RCC 7860 (cell line): Measurements from ENCODE around the gene LAD1.

Experiments
- DNase-seq: peaks from one replicate; pipeline ENCODE4 v3.0.0-alpha.2; 2015; ENCODE audit warnings: low spot score
- FAIRE-seq: peaks from 2 replicates; lab custom pipeline; 2012; peaks lifted over from hg19 to GRCh38; lab: Jason Lieb, UNC

Gene LAD1

DNA sequence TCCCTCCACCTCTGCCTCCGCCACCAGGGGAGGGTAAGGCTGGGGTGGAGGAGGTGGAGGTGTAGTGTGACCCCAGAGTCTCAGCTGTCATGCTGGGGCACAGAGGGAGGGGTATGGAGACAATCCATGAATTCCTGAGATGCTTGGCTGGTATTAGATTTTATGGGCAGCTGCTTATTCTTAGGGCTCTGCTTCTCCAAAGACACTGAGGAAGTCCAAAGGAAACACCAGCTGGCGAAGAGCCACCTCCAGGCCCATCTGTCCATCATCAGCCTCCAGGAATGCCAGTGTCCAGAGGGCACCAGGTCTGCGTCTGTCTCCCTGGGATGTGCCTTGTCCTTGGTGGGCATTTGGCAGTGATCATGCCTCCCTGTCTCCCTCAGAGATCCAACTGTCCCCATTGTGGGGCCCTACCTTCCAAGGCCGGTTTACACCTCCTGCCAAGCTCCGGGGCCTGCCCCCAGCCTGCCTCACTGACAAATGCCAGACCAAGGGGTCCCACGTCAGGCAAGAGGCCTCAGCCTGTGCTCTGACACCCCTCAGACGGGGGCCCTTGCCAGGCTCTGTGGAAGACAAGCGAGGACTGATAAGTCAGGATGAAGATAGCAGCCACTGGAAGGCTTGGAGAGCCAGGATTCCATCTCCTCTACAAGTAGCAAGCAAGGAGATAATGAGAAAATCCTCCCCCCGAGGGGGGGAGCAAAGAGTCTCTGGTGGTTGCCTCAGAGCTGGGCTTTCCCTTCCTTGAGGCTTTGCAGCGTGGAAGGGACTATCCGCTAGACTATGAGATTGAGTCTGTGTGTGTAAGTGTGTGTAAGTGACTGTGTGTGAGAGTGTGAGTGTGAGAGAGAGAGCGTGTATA is 20.9 kb upstream of the LAD1 start:
- FAIRE-seq: no peak
- DNase-seq: no peak

DNA sequence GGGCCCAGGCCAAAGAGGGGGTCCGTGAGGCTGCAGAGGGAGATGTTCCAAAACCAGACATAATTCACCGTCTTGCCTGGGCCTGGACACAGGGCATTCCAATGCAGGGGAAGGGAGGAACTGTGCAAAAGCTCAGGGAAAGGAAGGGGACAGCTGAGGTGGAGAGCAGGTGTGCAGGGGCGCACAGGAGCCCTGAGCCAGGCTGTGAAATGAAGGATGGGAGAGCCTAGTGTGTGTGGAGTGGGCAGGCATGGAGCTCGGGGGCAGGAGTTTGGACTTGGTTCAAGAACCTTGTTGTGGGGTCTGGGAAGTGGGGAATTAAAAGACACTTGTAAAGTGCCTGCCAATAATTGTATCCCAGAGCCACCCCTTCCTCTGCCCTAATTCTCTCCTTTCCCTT is 20.1 kb upstream of the LAD1 start:
- no peak for FAIRE-seq
- no peak for DNase-seq

DNA sequence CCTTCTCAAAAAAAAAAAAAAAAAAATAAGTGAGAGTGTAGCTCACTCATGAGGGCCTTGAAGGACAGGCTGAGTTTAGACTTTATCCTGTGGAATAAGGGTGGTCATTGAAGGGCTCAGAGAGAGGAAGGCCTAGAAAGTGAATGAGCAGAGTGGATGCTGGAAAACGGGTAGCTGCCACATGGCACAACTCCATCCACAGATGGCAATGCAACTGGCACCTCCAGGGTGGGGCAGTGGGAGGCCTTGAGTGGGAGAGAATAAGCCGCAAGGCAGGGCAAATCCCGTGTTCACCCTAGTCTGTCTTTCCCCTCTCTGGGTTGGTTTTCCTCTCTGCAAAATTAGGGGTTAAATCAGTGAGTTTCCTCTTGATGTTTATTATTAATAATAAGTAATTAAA is 19.3 kb upstream of the LAD1 start:
- DNase-seq: no peak
- no peak for FAIRE-seq

DNA sequence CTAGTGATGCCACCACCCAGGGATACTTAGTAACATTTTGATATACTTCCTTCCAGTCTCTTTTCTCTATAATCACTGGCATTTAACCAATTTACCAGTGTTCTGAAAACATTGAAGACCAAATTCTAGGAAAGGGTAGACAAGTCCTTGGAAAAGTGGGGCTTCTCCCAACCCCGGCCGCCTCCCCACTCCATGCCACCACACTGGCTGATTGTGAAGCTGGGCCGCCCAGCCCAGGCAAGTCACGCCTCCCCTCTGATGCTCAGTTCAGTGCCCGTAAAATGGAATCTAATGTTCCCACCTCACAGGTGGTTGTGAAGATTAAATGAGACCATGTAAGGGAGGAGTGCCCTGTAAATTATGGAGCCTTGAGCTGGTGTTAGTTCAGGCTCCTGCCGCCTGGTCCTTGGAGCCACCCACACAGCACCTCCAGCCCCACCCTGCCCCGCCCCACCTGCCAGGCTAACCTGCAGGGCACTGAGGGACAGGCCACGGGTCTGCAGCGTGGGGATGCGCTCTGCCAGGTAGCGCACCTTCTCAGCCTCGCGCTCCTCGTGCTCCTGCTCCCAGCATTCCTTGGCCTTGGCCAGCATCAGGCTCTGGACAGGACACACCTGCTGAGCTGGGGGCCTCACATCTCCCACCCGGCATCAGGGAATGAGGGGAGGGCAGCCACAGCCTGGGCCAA is 15.1 kb upstream of the LAD1 start:
- FAIRE-seq (no peak), DNase-seq (no peak)

DNA sequence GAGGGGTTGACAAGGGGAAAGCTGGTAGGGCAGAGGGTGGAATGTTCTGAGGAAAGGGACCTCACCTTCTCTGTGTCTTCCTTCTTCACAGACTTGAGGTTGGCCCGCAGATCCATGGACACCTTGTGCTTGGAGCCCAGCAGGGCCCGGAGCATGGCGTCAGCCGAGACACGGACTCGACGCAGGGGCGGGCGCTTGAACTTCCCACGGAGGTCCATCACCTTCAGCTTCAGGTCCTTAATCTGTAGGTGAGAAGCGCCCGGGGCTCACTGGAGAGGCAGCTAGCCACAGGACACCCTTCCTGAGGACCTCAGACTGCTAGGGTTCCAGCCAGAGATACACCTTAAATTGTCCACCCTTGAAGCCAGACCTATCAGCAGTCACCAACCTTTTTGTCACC is 12.2 kb upstream of the LAD1 start:
- DNase-seq (no peak), FAIRE-seq (no peak)

DNA sequence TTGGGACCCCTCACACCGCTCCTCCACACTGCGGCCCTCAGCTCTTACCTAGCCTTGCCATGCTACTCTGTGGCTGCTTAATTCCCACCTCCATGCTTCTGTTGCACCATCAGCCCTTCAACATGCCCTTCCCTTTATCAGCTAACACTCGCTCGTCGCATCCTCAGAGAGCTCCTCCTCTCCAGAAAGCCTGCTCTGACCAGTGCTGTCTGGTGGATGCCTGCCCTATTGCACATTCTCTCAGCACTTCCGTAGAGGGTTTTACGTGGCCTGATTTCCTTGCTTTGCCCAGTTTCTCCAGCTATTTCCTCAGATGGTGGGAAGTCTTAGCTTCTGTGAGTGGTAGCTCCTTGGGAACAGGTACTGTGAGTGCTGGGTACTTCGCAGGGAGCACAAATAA is 10.3 kb upstream of the LAD1 start:
- FAIRE-seq (no peak), DNase-seq (no peak)

DNA sequence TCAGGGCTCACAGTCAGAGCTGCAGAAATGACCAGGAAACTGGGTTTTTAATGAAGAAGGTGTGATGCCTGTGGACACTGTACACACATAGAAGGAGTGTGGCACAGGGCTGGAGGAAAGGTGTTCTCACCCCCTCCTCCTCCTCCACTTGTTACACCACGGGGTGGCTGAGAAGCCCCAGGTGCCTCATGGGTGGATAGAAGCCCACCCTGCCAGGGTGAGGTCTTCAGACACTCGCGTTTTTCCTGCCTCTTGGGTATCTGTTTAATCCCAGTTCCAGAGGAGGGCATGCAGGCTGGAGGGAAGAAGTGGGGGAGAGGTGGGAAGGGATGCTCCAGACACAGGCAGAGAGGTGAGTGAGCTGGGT is 9.7 kb upstream of the LAD1 start:
- no peak for DNase-seq

DNA sequence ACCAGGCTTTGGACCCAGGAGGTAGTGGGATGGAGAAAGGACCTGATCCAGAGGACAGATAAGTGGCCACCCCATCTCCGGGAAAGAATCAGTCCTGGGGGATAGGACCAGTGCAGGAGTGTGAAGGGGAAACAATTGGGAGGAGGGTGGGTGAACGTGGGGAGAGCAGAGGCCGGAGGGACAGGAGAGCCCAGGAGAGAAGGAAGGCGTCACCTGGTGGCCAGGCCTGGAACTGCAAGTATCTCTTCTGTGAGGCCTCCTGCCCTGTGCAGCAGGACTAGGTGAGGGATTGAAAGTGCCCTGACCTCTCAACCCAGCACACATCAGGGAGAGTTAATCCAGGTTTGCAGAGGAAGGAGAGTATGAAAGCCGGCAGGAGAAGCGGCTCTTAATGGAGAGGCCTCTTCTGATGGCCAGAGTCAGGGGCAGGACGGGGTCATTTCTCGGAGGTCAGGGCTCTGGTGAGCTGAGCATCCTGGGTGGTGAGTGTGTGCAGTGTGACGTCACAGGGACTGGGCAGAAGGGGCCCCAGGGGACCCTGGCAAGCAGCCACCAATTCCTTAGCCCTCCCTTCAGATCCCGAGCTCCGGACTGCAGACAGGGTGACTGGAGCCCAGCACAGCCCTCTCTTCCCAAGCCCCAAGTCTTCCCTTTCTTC is 9.2 kb upstream of the LAD1 start:
- DNase-seq: peak; percentile 63
- FAIRE-seq: no peak

More for the DNA sequence above, 9.7 kb upstream of the LAD1 start:
- no peak for FAIRE-seq

DNA sequence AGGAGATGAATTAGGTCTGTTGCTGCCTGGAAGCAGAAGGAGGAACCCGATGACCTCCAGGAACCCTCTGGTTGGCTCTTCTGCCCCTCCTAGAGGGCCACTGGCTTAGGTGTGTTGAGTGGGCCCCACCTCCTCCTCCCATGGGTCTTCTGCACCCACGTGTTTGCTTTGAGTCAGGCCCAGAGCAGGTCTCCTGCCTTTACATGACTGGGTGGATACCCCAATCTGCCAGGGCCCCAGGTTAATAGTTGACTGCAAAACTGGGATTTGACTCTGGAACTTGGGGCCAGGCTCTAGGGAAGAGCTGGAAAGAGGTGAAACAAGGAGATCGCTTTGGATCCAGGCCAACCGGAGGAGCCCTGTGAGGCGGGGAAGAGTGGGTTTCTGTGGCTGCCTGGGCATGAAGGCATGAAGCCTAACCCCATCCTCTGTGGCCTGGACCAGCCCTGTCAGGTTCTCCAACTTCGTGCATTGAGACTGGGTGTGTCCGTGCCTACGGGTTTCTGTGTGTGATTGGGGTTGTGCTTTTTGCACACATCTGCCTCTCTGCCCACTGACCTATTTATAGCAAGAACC is 7.8 kb upstream of the LAD1 start:
- DNase-seq (peak; percentile 74), FAIRE-seq (peak; percentile 92)

DNA sequence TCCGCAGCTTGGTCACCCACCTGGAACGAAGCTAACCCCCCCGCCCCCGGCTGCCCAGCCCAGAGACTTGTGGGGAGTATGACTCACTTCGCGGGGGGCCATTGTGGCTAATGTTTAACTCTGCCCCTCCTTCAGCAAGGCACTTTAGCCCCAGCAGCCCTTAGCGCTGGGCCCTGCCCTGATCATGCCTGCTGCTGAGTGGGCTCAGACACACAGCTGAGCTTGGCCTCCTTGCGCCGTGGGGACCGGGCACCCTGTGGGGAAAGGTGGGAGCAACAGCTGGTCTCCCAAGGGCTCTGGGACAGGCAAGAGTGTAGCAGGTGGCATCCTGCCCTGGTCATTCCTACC is 6.3 kb upstream of the LAD1 start:
- DNase-seq (peak; percentile 91), FAIRE-seq (peak; percentile 89)

DNA sequence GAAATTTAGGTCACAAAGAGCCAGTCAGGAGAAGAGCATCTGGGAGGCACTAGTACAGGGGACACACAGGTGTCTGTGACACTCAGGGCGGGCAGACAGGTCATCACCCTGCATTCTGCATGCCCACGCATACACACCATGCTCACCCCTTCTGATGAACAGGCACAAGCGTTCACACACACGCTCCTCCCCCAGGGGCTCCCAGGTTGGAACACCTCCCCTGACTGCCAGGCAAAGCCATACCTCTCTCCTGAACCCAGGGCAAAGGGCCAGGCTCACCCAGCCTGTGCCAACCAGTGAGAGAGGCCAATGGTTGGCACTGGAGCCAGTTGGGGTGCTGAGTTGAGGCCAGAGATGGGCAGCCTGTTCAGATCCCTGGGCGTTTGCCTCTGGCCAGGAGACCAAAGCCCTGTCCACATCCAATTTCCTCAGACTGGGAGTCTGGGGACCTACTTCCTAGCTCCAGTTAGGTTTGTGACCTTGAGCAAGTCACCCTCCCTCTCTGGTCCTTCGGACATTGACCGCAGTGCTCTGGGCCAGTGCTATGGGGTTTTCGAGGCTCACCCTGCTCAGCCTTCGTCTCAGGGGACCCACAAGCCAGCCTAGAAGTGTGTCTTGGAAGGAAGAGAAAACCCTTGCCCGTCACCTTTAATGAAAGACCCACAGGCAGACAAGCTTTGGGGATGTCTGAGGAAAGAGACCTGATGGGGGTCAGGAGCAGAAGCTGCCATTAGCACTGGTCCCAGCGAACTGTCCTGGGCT is 5.8 kb upstream of the LAD1 start:
- FAIRE-seq (no peak), DNase-seq (no peak)

DNA sequence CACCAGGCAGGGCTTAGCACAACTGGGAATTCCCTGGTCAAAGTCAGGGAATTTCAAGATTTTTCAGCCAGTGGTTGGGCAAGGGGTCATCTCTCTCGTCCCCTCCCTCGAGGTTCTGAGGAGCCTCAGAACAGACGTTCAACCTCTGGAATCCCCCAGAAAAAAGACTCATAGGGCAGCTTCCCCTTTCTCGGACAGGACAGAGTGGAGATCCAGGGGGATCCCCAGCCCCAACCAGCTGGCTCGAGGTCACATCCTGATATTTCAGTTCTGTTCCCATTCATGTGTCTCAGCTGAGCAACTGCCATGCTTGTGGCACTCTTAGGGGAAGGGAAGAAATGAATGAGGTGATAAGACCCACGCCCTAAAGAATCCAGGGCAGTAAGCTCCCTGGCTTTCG is 4.9 kb upstream of the LAD1 start:
- FAIRE-seq: no peak

DNA sequence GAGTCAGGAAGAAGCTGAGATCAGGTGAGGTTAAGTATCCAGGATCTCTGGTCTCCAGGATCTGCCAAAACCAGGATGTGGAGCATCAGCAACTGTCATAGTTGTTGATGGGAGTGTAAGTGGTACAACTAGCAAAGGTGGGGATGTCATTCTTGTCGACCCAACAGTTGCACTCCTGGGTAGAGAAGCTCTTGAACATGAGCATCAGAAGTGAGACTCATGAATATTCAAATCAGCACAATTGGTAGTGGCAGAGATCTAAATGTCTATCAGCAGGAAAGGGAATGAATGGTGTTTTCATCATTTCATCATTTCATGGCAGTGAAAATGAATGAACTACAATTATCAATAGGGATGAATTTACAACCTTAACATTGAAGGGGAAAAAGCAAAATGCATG is 4.2 kb upstream of the LAD1 start:
- DNase-seq: no peak
- FAIRE-seq: no peak

More for the DNA sequence above, 4.9 kb upstream of the LAD1 start:
- no peak for DNase-seq

DNA sequence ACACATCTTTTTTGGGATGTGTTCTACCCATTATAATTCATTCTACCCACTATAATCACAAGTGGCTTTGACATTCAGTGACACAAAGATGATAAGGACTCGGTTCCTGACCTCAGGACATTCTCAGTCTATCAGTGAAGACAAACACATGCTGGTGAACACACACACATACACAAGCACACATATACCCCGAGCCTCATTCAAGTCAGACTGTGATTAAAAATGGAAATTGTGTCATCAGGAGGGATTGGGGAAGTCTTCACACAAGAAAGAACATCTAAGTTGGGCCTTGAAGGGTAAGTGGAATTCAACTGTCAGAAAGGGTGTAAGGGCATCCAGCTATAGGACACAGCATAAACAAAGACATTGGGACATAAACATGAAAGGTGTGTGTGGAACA is 2.6 kb upstream of the LAD1 start:
- DNase-seq: no peak
- no peak for FAIRE-seq

DNA sequence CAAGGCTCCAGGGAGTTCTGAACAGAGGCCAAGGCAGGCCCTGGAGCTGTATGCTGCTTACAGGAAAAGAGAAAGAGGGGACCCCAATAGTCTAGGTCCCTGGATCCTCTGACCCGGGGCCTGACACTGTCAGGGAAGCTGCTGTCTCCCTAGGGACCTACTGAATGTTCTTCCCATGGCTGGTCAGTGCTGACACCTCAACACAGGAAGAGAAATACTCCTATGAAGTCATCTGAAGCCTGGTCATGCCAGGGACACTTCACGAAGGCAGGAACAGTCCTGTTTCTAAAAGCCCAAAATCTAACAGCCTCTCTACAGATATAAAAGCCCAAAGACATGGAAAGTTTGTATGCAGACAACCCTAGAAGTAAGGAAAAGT is 1.7 kb upstream of the LAD1 start:
- DNase-seq (no peak), FAIRE-seq (no peak)

DNA sequence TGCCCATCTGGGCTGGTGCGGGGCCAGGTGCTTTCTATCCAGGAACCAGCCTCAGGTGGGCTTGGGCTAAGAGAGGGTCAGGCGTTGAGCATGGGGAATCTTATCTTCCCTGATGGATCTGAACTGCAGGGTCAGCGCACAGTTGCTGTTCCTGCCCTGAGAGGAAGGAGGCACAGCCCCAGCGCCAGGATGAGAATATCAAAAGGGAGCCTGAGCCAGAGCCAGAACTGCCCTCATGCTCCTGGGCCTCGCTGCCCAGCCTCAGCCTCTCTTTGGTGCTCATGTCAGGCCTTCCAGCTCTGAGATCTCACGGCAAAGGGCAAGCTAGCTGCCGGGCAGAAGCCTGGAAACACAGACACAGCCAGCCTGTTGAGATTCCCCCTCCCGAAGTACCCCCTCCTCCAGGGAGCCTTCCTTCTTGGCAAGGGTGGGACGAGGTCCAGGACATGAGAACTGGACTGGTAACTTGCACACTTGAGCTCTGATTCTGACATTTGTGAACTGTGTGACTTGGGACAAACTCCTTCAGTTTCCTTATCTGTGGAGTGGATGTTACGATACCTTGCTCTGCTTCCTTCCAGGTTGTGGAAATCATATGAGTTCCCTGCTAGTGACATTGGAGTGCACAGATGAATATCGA is 1.2 kb upstream of the LAD1 start:
- DNase-seq (no peak), FAIRE-seq (no peak)

DNA sequence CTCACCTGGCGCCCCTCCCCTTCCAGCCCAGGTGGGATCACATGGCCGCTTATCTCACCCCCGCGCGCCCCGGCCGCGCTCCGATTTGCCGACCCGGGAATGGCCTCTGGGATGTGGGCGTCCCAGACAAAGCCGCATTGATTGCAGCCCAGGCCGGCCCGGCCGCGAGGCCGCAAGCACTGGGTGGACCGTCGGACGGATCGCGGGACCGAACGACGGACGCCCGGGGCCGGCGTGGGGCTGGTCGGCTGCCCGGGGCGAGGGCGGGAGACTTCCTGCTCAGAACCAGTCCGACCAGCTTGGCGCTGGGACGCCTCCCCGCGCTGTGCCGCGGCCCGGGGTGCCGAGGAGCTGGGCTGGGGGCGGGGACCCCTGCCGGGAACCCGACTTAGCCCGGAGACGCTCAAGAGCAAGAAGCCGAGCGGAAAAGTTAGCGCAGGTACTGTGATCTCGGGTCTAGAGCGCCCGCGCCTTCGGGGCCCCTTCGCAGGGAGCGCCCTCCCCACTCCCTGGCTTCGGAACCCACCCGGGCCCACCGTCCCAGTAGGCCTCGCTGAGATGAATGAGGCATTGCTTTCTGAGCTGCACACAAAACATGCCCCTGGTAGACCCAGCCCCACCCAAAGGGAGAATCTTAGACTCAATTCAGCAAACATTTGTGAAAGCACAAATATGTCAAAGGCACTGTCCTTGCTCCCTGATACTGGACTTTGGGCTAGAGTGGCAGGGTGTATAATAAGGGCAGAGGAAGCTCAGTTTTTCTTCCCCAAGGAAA is 415 bp upstream of the LAD1 start:
- DNase-seq: no peak
- FAIRE-seq: no peak

DNA sequence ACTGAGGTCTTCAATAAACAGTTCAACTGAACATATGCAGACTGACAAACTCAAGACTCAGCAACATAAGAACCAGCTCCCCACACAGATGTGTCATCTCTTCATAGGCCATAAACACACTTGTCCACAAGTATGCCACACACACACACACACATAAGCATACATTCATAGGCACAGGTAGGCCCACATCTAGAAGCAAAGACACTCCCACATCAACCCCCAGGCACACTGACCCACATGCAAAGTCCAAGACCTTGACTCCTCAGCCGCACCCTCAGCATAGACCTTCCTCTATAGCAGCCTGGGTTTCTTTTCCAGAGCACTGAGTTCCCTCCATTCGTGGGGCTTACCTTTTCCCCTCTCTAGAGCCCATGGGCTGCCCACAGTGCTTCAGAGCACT is 1.4 kb downstream of the LAD1 start:
- FAIRE-seq (no peak), DNase-seq (peak; percentile 24)

DNA sequence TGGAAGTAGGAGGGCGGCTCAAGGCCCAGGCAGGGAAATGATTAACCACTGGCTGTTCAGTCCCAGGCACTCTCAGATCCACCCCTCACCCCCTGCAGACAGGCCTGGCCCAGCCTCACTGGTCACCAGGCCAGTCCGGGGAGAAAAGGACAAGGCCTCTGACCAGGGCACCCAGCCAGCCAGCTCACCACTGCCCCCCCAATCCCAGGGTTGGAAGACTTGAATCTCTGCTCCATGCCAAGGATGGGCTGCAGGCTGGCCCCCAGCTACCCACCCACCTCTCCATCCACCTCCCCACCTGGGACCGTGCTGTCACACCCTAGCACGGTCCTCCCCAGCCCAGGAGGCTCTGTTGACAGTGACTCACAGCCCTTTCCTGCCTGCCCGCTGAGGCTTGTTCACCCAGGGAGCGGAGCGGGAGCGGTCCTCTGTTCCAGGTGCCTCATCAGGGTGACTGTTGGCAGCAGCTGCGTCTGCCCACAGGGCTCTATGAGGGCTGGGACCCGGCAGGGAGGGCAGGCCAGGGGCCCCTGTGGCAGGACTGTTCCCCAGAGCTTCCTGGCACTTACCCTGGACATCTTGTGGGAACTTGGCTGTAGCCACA is 2.2 kb downstream of the LAD1 start:
- peak; percentile 86 for FAIRE-seq
- peak; percentile 86 for DNase-seq
